Endothelial cell of umbilical vein (primary cell): ENCODE measurements around the gene UNC119B. TPM values are rescaled to one million over a fixed set of nuclear protein-coding genes. Genes with fewer than 3 reads are reported as not detected.
A peak's percentile ranks its signal among the peaks of the same experiment; 100 is the strongest.

Source experiments
- BruUV-seq: library from RNA; stranded (reverse); fragments of 400-500 nt; replicated peaks from 2 replicates; lab custom pipeline; 2021; lab: Mats Ljungman, UMichigan
- CTCF ChIA-PET: fragments of 300-600, 350-600 bp; sonication (Branson Sonifier 250); formaldehyde crosslinking; loops from one replicate; lab custom pipeline; 2021; ENCODE audit warnings: antibody characterized with exemption, inconsistent platforms; lab: Charles Lee
- POLR2A ChIA-PET: fragments of 300-600, 350-600 bp; sonication (Branson Sonifier 250); formaldehyde crosslinking; loops from one replicate; lab custom pipeline; 2021; ENCODE audit warnings: antibody characterized with exemption, inconsistent platforms; lab: Charles Lee
- DNase-seq: peaks from one replicate; pipeline ENCODE4 v3.0.0-alpha.2; 2011; ENCODE audit warnings: low read depth, low spot score
- FAIRE-seq: peaks from 2 replicates; lab custom pipeline; 2011; peaks lifted over from hg19 to GRCh38; lab: Jason Lieb, UNC
- H2AFZ ChIP-seq: 2 replicates; pipeline ENCODE4 v1.6.0; 2012; ENCODE audit warnings: low read depth, low read length, control low read depth, inconsistent platforms
- H3K27ac ChIP-seq: 2 replicates; pipeline ENCODE4 v1.5.1; 2011; ENCODE audit warnings: low read depth, mild to moderate bottlenecking, control low read depth, low read length, moderate library complexity; ENCODE audit not compliant: insufficient read depth
- H3K27me3 ChIP-seq, 2 experiments: 2 replicates each; pipeline versions ENCODE4 v1.6.0 to v1.6.1; 2011; ENCODE audit warnings: low read length in 2 of 2, mixed read lengths in 1 of 2; ENCODE audit not compliant: control insufficient read depth in 2 of 2, insufficient read depth in 2 of 2
- H3K36me3 ChIP-seq, 2 experiments: 2 replicates in 1 of 2; 3 replicates in 1 of 2; pipeline ENCODE4 v1.5.1; 2011; ENCODE audit warnings: low read length in 2 of 2, mild to moderate bottlenecking in 1 of 2, moderate library complexity in 1 of 2; ENCODE audit not compliant: control insufficient read depth in 2 of 2, insufficient read depth in 2 of 2; ENCODE audit errors: extremely low read depth in 1 of 2
- H3K4me1 ChIP-seq: 3 replicates; pipeline ENCODE4 v1.5.1; 2011; ENCODE audit warnings: mild to moderate bottlenecking, low read length; ENCODE audit not compliant: control insufficient read depth, insufficient read depth; ENCODE audit errors: extremely low read depth
- H3K4me2 ChIP-seq: 2 replicates; pipeline ENCODE4 v1.6.1; 2011; ENCODE audit warnings: low read length, control low read depth, mixed read lengths; ENCODE audit not compliant: insufficient read depth
- H3K4me3 ChIP-seq, 3 experiments: fragments of 200-600 bp in 1 of 3; sonication (generic), shearing (Covaris generic) in 1 of 3; replicated peaks in 1 of 3; 2 replicates each; pipeline ENCODE4 v1.5.1; 2011 to 2016; ENCODE audit warnings: control low read depth in 3 of 3, low read length in 3 of 3, mild to moderate bottlenecking in 2 of 3, inconsistent platforms in 1 of 3, low read depth in 1 of 3, moderate library complexity in 1 of 3; ENCODE audit not compliant: insufficient read depth in 1 of 3
- H3K79me2 ChIP-seq: 2 replicates; pipeline ENCODE4 v1.6.0; 2012; ENCODE audit warnings: low read length, inconsistent platforms; ENCODE audit not compliant: control insufficient read depth, insufficient read depth
- H3K9ac ChIP-seq: replicated peaks from 2 replicates; pipeline ENCODE3; 2011; ENCODE audit warnings: low read length, control low read depth; ENCODE audit not compliant: insufficient read depth; ENCODE audit errors: extremely low read depth
- H3K9me1 ChIP-seq: replicated peaks from 3 replicates; pipeline ENCODE4 v1.6.0; 2011; ENCODE audit warnings: mild to moderate bottlenecking, low read length; ENCODE audit not compliant: control insufficient read depth, insufficient read depth; ENCODE audit errors: extremely low read depth
- H3K9me3 ChIP-seq: replicated peaks from 2 replicates; pipeline ENCODE4 v1.5.1; 2012; ENCODE audit warnings: low read length, inconsistent platforms; ENCODE audit not compliant: control insufficient read depth, insufficient read depth
- H4K20me1 ChIP-seq: replicated peaks from 2 replicates; pipeline ENCODE3; 2011; ENCODE audit warnings: mild to moderate bottlenecking, low read length; ENCODE audit not compliant: control insufficient read depth, insufficient read depth; ENCODE audit errors: extremely low read depth
- EZH2 ChIP-seq: IDR thresholded peaks from 2 replicates; pipeline ENCODE4 v1.6.1; 2012; ENCODE audit warnings: borderline replicate concordance, low read depth, mild to moderate bottlenecking, moderate library complexity, low read length, inconsistent platforms; ENCODE audit not compliant: severe bottlenecking
- FOS ChIP-seq: IDR thresholded peaks from 2 replicates; pipeline ENCODE4 v1.6.1; 2011; ENCODE audit warnings: mild to moderate bottlenecking, low read length, moderate library complexity, borderline replicate concordance; ENCODE audit not compliant: insufficient read depth
- GATA2 ChIP-seq: IDR thresholded peaks from 2 replicates; pipeline ENCODE4 v1.7.0; 2011; ENCODE audit warnings: low read depth, mild to moderate bottlenecking, moderate library complexity, mixed read lengths, low read length; ENCODE audit not compliant: insufficient read length, insufficient read depth
- JUN ChIP-seq: IDR thresholded peaks from 2 replicates; pipeline ENCODE4 v1.6.1; 2011; ENCODE audit warnings: borderline replicate concordance, low read depth; ENCODE audit not compliant: insufficient read length, insufficient read depth
- MYC ChIP-seq: IDR thresholded peaks from one replicate; pipeline ENCODE4 v1.6.1; 2011; ENCODE audit warnings: mild to moderate bottlenecking, low read depth, low read length
- POLR2A ChIP-seq: IDR thresholded peaks from 2 replicates; pipeline ENCODE4 v1.6.1; 2012; ENCODE audit warnings: low read depth, mild to moderate bottlenecking, control low read depth, low read length
- POLR2AphosphoS5 ChIP-seq: IDR thresholded peaks from 2 replicates; pipeline ENCODE4 v1.6.1; 2012; ENCODE audit warnings: low read depth, mild to moderate bottlenecking, control low read depth, low read length, moderate library complexity; ENCODE audit not compliant: insufficient read depth
- dilution Hi-C: fragments of 300-500 bp; cut with MboI; formaldehyde crosslinking; loops from one replicate; pipeline ENCODE4 v1.15.0; 2019; ENCODE audit warnings: low sequenced_read_pairs; ENCODE audit not compliant: extremely low pct_ligation_motif_present
- intact Hi-C: fragments of 100-400 bp; cut with micrococcal nuclease; formaldehyde crosslinking; loops from one replicate; pipeline ENCODE4 v1.10.0; 2022
- polyA plus RNA-seq, 4 experiments: library from polyadenylated mRNA; depleted of rRNA in 3 of 4; stranded (reverse) in 3 of 4; unstranded in 1 of 4; fragments of >200 nt; gene quantifications; 2 replicates each; pipeline versions ENCODE4 v1.2.1 to v1.2.3, GENCODE V29; 2011 to 2012; ENCODE audit warnings: missing spikeins in 1 of 4
- total RNA-seq: library from RNA; stranded (reverse); gene quantifications from 2 replicates; pipeline ENCODE4 v1.2.3, GENCODE V29; 2021
- TF ChIP-seq, protein P1 (sequence below), 2 donors: IDR thresholded peaks; 1 replicate in 1 of 2; 2 replicates in 1 of 2; pipeline ENCODE4 v1.5.1; 2011; ENCODE audit warnings: low read length in 2 of 2, mild to moderate bottlenecking in 2 of 2, moderate library complexity in 2 of 2, control low read depth in 1 of 2, inconsistent platforms in 1 of 2, low read depth in 1 of 2; ENCODE audit not compliant: insufficient read depth in 1 of 2; ENCODE audit errors: extremely low read depth in 1 of 2
- TF ChIP-seq, protein P2 (sequence below): IDR thresholded peaks from 2 replicates; pipeline ENCODE4 v1.6.1; 2011; ENCODE audit not compliant: insufficient read depth, insufficient read length

UNC119B gene
- total and polyA plus RNA-seq, 2 donors (not counting 3 experiments of a cell fraction or from before 2014, with no cell fraction given): 23.1 to 33.7 TPM

DNA sequence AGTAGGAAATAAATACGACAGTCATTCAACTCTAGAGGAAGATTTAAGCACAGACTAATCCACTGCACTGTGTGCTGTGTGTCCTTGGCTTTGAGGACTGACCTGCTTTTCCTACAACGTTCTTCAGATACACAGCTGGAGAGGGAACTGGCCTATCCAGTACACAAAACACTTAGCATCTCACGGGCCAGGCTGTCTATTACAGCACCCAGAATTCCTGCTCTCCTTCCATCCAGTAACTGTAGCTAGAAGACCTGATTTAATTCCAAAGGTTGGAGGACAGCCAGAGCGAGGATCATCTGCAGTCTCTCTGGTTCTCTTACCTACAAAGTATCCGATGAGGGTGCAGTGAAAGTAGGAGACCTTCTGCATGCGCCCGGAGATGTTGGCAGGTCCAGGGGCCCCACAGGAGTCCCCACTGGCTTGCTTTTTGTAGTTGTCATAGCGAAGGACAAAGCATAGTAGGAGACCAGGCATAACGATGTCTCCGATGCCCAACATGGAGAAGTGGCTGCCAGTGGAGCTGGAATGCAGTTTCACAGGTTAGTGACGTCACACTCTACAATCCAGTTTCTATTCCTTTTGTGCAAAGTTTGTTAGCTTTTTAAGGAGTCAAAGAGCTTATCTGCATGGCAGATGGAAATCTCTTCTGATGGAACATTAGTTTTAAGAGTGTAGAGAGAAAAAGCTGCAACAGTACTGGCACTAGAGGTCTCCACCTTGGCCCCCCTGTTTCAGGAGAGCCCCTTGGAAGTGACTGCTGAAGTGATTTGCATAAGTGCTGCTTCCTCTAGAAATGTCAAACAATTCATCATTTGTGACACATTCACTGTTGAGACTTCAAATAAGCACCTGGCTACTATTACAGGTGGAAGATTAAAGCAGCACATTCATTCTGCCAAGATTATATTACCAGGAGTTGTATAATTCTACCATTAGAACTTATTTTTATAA is 57.1 kb downstream of the UNC119B start:
- Histone ChIP-seq H3K9me1 (no peaks in the 10 kb centered on the region), H3K36me3 (peaks cover 6 to 45% of the 10 kb centered on the region in 2 experiments), H3K27ac (no peak overlapping the region), H3K9me3 (no peaks in the 10 kb centered on the region), H3K4me3 (no peak overlapping the region), H3K79me2 (no peaks in the 10 kb centered on the region), H3K4me1 (no peaks in the 10 kb centered on the region), H3K4me2 (no peak overlapping the region), H3K9ac (no peak overlapping the region), H4K20me1 (no peaks in the 10 kb centered on the region), H2AFZ (no peak overlapping the region), H3K27me3 (no peaks in the 10 kb centered on the region)
- FAIRE-seq (peak; percentile 8), DNase-seq (no peak)
- TF ChIP-seq, protein P1, sequence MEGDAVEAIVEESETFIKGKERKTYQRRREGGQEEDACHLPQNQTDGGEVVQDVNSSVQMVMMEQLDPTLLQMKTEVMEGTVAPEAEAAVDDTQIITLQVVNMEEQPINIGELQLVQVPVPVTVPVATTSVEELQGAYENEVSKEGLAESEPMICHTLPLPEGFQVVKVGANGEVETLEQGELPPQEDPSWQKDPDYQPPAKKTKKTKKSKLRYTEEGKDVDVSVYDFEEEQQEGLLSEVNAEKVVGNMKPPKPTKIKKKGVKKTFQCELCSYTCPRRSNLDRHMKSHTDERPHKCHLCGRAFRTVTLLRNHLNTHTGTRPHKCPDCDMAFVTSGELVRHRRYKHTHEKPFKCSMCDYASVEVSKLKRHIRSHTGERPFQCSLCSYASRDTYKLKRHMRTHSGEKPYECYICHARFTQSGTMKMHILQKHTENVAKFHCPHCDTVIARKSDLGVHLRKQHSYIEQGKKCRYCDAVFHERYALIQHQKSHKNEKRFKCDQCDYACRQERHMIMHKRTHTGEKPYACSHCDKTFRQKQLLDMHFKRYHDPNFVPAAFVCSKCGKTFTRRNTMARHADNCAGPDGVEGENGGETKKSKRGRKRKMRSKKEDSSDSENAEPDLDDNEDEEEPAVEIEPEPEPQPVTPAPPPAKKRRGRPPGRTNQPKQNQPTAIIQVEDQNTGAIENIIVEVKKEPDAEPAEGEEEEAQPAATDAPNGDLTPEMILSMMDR (IDR thresholded peaks at IDR 0.05; ENCODE audit: extremely low read depth in 1 of 2, insufficient read depth in 1 of 2, low read depth in 1 of 2, low read length in 2 of 2): no peak
- TF ChIP-seq GATA2 (no peak), MYC (no peak), EZH2 (no peak), JUN (no peak), FOS (no peak), POLR2A (no peak), POLR2AphosphoS5 (no peak)
- TF ChIP-seq, protein P2, sequence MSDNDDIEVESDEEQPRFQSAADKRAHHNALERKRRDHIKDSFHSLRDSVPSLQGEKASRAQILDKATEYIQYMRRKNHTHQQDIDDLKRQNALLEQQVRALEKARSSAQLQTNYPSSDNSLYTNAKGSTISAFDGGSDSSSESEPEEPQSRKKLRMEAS: no peak
- intact Hi-C loops (no loop called here), dilution Hi-C loops (no loop called here)
- CTCF ChIA-PET: interaction anchor here (2.8 kb wide), 1 partner anchor 205 kb away, joined by 8 read pairs; no protein-coding TSS in a partner anchor
- POLR2A ChIA-PET: no interaction called here
- BruUV-seq: no TSS peak
